GM21786 (cell line): ENCODE data around the gene AFG1L.
"Not testable (repeated sequence)": the region's sequence is repeated elsewhere in the genome, so short reads cannot be mapped to it uniquely, and the experiment has no call there.

Experiments
- ATAC-seq: cut with Tn5 transposase; IDR thresholded peaks from one replicate; pipeline ENCODE4 v1.9.1; 2021; ENCODE audit not compliant: unreplicated experiment

The AFG1L gene

GRCh38 chr6:108288742-108289141, 6.1 kb upstream of the AFG1L start:
- ATAC-seq = no peak

- ATAC-seq = no peak
Observed at GRCh38 chr6:108291091-108291490, 3.8 kb upstream of the AFG1L start.

- ATAC-seq = not testable (repeated sequence)
Observed at GRCh38 chr6:108292561-108292960, 2.3 kb upstream of the AFG1L start.

GRCh38 chr6:108293527-108294296, 1.1 kb upstream of the AFG1L start:
- no peak for ATAC-seq

- ATAC-seq = peak; percentile 13
Observed at GRCh38 chr6:108294297-108294726, 542 bp upstream of the AFG1L start.

GRCh38 chr6:108295676-108296075, 822 bp downstream of the AFG1L start:
- ATAC-seq = no peak

- ATAC-seq = no peak
Observed at GRCh38 chr6:108302386-108302785, 7.5 kb downstream of the AFG1L start.

- ATAC-seq = no peak
Observed at GRCh38 chr6:108304646-108305045, 9.8 kb downstream of the AFG1L start.

- not testable (repeated sequence) for ATAC-seq
Observed at GRCh38 chr6:108308641-108309040, 13.8 kb downstream of the AFG1L start.

- no peak for ATAC-seq
Observed at GRCh38 chr6:108309844-108310243, 15.0 kb downstream of the AFG1L start.

- no peak for ATAC-seq
Observed at GRCh38 chr6:108312605-108313004, 17.8 kb downstream of the AFG1L start.

GRCh38 chr6:108321253-108321747, 26.4 kb downstream of the AFG1L start:
- no peak for ATAC-seq

- no peak for ATAC-seq
Observed at GRCh38 chr6:108322728-108323127, 27.9 kb downstream of the AFG1L start.

- no peak for ATAC-seq
Observed at GRCh38 chr6:108323710-108324466, 29.0 kb downstream of the AFG1L start.

GRCh38 chr6:108330221-108330785, 35.4 kb downstream of the AFG1L start:
- not testable (repeated sequence) for ATAC-seq

GRCh38 chr6:108330806-108331205, 36.0 kb downstream of the AFG1L start:
- ATAC-seq = no peak

- ATAC-seq = no peak
Observed at GRCh38 chr6:108331982-108332381, 37.1 kb downstream of the AFG1L start.

- no peak for ATAC-seq
Observed at GRCh38 chr6:108336971-108337370, 42.1 kb downstream of the AFG1L start.

GRCh38 chr6:108337721-108338120, 42.9 kb downstream of the AFG1L start:
- ATAC-seq = no peak

GRCh38 chr6:108341372-108341771, 46.5 kb downstream of the AFG1L start:
- no peak for ATAC-seq

GRCh38 chr6:108343894-108344293, 49.0 kb downstream of the AFG1L start:
- no peak for ATAC-seq
